Left renal pelvis (tissue), 4 donors: ENCODE measurements around the gene MED25. TPM values are rescaled to one million over a fixed set of nuclear protein-coding genes. Genes with fewer than 3 reads are reported as not detected.
A peak's percentile ranks its signal among the peaks of the same experiment; 100 is the strongest.

ENCODE experiments used
- DNase-seq, 4 donors: peaks; one replicate each; pipeline ENCODE4 v3.0.0-alpha.2; 2013; ENCODE audit warnings: low read depth in 4 of 4, low spot score in 3 of 4
- polyA plus RNA-seq, 4 donors: library from polyadenylated mRNA; unstranded; fragments of 120-200 nt; gene quantifications; one replicate each; pipeline ENCODE4 v1.2.1, GENCODE V29; 2013; ENCODE audit not compliant: insufficient read length in 4 of 4

MED25 gene
- polyA plus RNA-seq, 4 donors, result 43.9 to 76.8 (median 64.9) TPM

GRCh38 chr19:49795615-49796014 is 22.5 kb upstream of the MED25 start:
- DNase-seq, result no peak

- no peak for DNase-seq
Measured at GRCh38 chr19:49798574-49798973, 19.5 kb upstream of the MED25 start.

DNA sequence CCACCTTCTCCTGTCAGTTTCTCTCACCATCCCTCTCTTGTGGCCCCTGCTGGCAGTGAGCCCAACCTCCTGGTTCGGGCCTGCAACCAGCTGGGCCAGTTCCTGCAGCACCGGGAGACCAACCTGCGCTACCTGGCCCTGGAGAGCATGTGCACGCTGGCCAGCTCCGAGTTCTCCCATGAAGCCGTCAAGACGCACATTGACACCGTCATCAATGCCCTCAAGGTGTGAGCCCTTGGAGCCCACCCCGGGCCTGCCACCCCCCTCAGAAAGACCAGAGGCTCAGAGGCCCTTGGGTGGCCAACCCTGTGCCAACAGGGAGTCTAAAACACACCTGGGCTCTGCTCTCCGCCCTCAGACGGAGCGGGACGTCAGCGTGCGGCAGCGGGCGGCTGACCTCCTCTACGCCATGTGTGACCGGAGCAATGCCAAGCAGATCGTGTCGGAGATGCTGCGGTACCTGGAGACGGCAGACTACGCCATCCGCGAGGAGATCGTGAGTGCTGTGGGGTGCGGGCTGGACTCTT is 18.8 kb upstream of the MED25 start:
- DNase-seq, result no peak

DNA sequence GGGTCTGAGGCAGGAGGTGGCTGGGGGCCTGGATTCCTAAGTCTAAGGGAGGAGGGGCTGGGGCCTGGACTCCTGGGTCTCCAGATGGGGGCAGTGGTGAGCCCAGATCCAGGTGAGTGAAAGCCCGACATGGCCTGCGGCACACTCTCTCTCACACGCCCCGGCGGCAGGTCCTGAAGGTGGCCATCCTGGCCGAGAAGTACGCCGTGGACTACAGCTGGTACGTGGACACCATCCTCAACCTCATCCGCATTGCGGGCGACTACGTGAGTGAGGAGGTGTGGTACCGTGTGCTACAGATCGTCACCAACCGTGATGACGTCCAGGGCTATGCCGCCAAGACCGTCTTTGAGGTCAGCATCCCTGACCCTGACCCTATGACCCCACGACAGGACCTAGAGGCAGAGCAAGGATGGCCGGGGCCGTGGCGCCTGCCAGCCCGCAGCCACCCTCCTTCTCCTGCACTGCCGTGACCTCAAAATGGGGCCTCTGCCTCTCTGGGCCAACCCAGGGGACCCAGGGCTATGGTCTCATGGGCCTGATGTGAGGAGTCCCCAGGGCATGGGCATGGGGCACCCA is 18.2 kb upstream of the MED25 start:
- no peak for DNase-seq

DNA sequence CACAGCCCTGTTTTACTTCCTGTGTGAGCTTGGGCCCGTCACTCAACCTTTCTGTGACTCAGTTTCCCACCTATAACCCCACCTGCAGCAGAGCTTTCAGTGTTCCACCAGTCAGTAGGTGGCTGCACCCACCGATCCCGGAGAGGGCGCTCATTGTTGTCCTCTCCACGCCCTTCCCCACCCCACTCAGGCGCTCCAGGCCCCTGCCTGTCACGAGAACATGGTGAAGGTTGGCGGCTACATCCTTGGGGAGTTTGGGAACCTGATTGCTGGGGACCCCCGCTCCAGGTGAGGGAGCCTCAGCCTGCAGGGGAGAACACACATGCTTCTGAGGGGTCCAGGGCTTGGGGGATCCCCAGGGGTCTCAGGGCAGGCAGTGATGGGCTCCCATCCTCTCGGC is 17.3 kb upstream of the MED25 start:
- DNase-seq, result no peak

DNA sequence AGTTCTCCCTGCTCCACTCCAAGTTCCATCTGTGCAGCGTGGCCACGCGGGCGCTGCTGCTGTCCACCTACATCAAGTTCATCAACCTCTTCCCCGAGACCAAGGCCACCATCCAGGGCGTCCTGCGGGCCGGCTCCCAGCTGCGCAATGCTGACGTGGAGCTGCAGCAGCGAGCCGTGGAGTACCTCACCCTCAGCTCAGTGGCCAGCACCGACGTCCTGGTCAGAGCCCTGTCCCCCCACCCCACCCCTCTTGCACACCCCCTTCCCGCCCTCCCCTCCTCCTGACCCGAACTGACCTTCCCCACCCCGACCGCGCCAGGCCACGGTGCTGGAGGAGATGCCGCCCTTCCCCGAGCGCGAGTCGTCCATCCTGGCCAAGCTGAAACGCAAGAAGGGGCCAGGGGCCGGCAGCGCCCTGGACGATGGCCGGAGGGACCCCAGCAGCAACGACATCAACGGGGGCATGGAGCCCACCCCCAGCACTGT is 16.6 kb upstream of the MED25 start:
- no peak for DNase-seq

DNA sequence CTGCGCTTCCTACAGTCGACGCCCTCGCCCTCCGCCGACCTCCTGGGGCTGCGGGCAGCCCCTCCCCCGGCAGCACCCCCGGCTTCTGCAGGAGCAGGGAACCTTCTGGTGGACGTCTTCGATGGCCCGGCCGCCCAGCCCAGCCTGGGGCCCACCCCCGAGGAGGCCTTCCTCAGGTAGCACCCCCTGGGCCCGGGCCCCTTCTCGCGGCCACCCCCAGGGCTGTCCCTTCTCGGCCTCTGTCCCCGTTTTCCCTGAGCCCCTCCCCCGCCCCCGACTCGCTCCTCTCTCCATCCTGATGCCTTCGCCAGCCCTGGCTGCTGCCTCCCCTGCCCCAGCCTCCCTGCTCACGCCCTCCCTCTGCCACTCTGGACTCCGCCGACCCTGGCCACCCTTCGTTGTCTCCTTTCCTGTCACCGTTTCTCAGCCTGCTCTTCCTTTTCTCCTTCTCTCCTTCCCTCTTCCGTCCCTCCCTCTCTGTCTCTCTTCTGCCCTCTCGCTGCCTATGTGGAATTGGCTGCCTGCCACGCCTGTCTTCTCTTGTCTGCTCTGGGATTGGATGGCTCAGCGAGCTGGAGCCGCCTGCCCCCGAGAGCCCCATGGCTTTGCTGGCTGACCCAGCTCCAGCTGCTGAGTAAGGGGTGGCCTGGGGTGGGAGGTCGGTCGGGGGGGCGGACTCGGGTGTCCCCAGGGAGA is 16.0 kb upstream of the MED25 start:
- peak; percentile 76 to 80 (median 77) for DNase-seq

DNA sequence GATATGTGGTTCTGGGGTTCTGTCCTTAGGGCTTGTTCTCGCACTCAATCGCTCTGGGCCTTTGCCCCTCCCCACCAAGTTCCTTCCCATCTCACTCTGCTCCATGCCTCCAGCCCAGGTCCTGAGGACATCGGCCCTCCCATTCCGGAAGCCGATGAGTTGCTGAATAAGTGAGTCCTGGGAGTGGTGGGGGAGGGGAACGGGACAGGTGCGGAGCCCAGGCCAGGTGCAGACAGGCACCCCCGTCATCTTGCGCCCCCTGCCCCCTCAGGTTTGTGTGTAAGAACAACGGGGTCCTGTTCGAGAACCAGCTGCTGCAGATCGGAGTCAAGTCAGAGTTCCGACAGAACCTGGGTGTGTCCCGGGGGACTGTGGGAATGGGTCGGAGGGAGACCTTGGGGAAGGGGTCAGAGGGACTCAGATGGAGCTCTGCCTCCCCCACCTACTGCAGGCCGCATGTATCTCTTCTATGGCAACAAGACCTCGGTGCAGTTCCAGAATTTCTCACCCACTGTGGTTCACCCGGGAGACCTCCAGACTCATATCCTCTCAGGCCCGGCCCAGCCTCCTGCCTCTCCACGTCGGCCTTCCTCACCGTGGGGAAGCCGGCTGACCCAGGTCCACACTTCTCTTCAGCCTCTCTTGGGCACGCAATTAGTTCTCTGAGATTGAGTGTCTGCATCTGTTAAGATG is 15.1 kb upstream of the MED25 start:
- no peak for DNase-seq

DNA sequence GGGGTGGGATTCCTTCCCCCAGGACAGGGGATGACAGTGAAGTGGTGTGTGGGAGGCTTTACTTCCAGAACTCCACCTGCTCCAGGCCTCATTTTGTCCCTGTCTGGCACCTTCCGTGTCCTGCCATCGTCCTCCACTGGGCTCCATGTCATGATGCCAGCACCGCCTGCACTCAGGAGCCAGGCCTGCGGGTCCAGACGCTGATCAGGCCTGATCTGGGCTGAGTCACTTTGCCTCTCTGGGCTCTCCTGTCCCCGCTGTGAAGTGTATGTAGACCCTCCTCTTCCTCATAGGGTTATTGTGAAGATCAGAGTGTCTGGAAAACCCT is 14.6 kb upstream of the MED25 start:
- DNase-seq, result no peak

- DNase-seq, result no peak
Measured at GRCh38 chr19:49805822-49806619, 12.1 kb upstream of the MED25 start.

DNA sequence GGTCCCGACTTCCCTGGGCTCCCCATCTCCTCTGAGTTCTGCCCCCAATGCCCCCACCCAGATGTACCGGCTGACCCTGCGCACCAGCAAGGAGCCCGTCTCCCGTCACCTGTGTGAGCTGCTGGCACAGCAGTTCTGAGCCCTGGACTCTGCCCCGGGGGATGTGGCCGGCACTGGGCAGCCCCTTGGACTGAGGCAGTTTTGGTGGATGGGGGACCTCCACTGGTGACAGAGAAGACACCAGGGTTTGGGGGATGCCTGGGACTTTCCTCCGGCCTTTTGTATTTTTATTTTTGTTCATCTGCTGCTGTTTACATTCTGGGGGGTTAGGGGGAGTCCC is 11.5 kb upstream of the MED25 start:
- no peak for DNase-seq

GRCh38 chr19:49807058-49807903 is 10.8 kb upstream of the MED25 start:
- DNase-seq, result no peak

GRCh38 chr19:49807904-49808675 is 10.0 kb upstream of the MED25 start:
- no peak for DNase-seq

DNA sequence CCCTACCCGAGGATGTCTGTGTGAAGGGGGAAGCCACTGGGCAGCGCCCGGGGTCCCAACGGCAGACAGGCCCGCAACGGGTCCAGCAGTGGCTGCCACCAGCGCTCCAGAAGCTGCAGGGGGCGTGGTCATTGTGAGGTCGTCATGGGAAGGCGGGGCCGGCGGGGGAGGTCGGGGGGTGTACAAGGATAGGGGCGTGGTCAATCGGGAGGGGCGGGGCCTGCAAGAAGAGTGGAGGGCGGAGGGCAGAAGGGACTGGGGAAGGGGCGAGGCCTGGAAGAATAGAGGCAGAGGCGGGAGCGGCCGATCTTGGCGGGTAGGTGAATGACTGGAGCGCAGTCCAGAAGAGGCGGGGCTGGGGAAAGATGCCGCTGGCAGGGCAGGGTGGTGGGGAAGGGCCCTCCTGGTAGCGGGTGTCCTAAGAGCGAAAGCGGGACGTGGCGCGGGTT is 9.4 kb upstream of the MED25 start:
- peak; percentile 70 to 80 (median 78) for DNase-seq

DNA sequence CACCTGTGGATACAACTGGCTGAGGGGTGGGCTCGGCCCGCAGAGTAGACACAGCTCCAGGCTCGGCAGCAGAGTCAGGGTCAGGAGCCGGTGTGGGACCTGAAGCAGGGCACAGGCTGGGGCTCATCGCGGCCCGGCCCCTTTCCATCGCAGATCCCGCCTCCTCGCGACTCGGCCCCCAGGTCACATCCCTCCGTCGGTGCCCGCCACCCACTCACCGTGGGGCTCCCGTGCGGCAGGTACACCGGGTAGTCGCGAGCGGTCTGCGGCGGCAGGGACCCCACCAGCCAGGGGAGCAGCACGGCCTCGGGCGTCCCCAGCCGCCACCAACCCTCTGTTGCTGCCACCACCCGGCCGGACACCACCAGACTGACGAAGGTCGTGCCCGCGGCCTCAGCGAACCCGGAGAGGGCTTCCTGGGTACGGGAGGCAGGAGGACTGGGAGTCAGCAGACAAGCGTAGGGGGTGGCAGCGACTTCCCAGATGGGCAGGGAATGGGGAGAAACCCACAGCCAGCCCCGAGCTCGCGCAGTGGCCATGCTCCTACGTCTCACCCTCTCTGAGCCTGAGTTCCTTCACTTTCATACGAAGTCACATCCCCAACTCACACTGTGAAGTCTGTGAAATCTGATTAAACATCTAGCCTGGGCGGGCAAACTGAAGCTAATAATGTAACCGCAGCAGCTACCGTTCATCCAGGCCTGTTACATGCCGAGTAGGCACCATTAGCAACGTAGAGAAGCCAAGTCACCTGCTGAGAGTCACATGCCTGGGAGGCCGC is 8.7 kb upstream of the MED25 start:
- no peak for DNase-seq

DNA sequence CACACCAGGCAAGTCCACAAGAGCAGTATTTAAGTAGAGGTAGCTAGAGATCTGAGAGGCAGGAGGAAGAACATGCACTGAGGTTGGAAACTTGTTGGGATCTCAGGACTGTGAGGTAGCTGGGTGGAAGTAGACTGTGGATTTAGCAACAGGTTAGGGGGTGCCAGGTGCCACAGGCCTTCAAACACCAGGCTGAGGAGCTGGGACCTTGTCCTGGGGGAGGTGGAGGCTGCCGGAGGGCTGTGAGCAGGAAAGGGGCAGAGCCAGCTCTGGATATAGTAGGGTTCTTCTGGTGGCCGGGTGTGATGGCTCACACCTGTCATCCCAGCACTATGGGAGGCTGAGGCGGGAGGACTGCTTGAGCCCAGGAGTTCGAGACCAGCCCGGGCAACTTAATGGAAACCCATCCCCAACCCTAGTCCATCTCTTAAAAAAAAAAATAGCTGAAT is 8.1 kb upstream of the MED25 start:
- DNase-seq, result no peak

GRCh38 chr19:49811328-49811727 is 6.8 kb upstream of the MED25 start:
- DNase-seq, result no peak

GRCh38 chr19:49812452-49812996 is 5.6 kb upstream of the MED25 start:
- no peak for DNase-seq
